ENCODE measurements around the gene SH2B3. TPM values are rescaled to one million over a fixed set of nuclear protein-coding genes. Genes with fewer than 3 reads are reported as not detected.
A peak's percentile ranks its signal among the peaks of the same experiment; 100 is the strongest.
"Not testable (repeated sequence)": the region's sequence is repeated elsewhere in the genome, so short reads cannot be mapped to it uniquely, and the experiment has no call there.

SH2B3 gene
- total RNA-seq, 3 donors from 2014 or later: 16.5 to 22.4 (median 20.5) TPM

DNA sequence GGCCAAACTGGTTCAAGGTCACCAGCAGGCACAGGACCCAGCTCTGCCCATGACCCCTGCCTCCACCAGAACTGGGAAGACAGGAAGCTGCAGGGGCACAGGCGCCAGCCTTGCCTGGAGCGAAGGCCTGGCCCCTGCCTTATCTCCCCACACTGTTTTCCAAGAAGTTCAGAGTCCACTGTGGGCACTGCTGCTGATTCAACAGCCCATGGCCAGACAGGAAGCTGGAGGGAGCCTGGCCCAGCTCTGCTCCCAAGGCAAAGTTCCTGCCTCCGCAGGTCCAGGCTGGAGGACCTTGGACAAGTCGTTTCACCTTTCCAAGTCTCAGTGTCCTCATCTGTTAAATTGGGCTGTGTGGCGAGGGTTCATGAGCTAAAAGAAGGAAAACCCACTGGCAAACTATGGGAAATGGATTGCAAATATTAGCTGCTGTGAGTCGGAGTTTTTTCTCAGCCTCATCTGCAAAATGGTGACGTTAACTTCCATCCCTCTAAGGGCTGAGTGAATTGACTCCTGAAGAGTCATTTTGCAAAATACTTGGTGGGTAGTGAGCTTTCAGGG is 38.0 kb upstream of the SH2B3 start:
- peak; percentile 75 to 80 (median 80) for DNase-seq
- H3K36me3 ChIP-seq (ENCODE audit: low read depth): no peaks in the 10 kb centered on the region
- intact Hi-C loops (cut with DNase I, micrococcal nuclease): no loop called here
- TF ChIP-seq, protein P1, sequence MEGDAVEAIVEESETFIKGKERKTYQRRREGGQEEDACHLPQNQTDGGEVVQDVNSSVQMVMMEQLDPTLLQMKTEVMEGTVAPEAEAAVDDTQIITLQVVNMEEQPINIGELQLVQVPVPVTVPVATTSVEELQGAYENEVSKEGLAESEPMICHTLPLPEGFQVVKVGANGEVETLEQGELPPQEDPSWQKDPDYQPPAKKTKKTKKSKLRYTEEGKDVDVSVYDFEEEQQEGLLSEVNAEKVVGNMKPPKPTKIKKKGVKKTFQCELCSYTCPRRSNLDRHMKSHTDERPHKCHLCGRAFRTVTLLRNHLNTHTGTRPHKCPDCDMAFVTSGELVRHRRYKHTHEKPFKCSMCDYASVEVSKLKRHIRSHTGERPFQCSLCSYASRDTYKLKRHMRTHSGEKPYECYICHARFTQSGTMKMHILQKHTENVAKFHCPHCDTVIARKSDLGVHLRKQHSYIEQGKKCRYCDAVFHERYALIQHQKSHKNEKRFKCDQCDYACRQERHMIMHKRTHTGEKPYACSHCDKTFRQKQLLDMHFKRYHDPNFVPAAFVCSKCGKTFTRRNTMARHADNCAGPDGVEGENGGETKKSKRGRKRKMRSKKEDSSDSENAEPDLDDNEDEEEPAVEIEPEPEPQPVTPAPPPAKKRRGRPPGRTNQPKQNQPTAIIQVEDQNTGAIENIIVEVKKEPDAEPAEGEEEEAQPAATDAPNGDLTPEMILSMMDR (IDR thresholded peaks at IDR 0.05): no peak
- peaks cover 16% of the 10 kb centered on the region for H3K4me1 ChIP-seq (ENCODE audit: low read depth)
- H3K4me3 ChIP-seq: no peak overlapping the region
- no peaks in the 10 kb centered on the region for H3K9me3 ChIP-seq
- ATAC-seq: peak; percentile 80

GRCh38 chr12:111368291-111368787 is 37.4 kb upstream of the SH2B3 start:
- DNase-seq (peak; percentile 57 to 71 (median 71)), ATAC-seq (peak; percentile 54)
- peak overlapping the region; percentile 96 for H3K4me3 ChIP-seq
- H3K9me3 ChIP-seq: no peaks in the 10 kb centered on the region
- H3K4me1 ChIP-seq (ENCODE audit: low read depth): peaks cover 16% of the 10 kb centered on the region
- intact Hi-C loops (cut with DNase I, micrococcal nuclease): no loop called here
- TF ChIP-seq, protein P1 (IDR thresholded peaks at IDR 0.05): no peak
- no peaks in the 10 kb centered on the region for H3K36me3 ChIP-seq (ENCODE audit: low read depth)

DNA sequence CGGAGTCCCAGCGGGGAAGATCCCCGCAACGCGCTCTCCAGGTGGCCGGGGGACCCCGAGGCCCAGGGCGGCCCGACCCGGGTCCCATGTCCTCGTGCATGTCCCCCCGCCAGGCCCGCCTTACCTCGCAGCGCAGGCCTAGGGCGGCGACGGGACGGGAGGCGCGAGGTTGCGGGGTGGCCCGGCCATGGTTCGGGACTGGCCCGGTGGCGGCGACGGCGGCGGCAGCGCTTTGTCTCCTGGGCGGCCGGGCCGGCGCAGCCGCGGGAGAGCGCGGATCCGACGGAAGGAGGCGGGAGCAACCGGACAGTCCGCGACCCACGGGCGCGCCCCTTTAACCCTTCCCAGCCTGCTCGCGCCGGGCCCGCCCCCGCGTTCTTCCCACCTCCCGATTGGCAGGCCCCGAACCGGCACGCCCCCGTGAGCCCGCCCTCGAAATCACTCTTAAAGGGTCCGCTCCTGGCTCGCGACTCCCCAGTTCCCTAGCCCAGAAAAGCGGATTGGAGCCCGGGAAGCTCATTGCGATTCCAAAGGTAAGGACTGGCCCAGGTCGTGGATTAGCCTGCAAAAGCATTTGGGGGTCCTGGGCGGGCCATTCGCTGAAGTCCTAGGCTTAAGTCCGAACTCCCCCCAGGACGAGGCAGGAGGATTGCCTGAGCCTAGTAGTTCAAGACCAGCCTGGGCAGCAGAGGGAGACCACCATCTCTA is 36.8 kb upstream of the SH2B3 start, which contains the start of gene PHETA1:
Gene PHETA1, minus strand, starts transcription at position 308 of the 708 bp plus-strand sequence. CDS start 5,668 bp downstream, outside the sequence.
- ATAC-seq (peak; percentile 94), DNase-seq (peak; percentile 94 to 97 (median 96))
- Histone ChIP-seq H3K36me3 (ENCODE audit: low read depth) (no peaks in the 10 kb centered on the region), H3K4me1 (ENCODE audit: low read depth) (peaks cover 16% of the 10 kb centered on the region), H3K4me3 (peak within 1 kb of the TSS; percentile 96), H3K9me3 (no peaks in the 10 kb centered on the region)
- intact Hi-C loops (cut with DNase I, micrococcal nuclease): no loop called here
- TF ChIP-seq, protein P1 (IDR thresholded peaks at IDR 0.05): no peak

GRCh38 chr12:111369496-111370220 is 36.1 kb upstream of the SH2B3 start:
- ATAC-seq (no peak), DNase-seq (no peak)
- no peaks in the 10 kb centered on the region for H3K9me3 ChIP-seq
- intact Hi-C loops (cut with DNase I, micrococcal nuclease): no loop called here
- TF ChIP-seq, protein P1 (IDR thresholded peaks at IDR 0.05): no peak
- peaks cover 16% of the 10 kb centered on the region for H3K4me1 ChIP-seq (ENCODE audit: low read depth)
- H3K36me3 ChIP-seq (ENCODE audit: low read depth): no peaks in the 10 kb centered on the region
- peak overlapping the region; percentile 96 for H3K4me3 ChIP-seq

DNA sequence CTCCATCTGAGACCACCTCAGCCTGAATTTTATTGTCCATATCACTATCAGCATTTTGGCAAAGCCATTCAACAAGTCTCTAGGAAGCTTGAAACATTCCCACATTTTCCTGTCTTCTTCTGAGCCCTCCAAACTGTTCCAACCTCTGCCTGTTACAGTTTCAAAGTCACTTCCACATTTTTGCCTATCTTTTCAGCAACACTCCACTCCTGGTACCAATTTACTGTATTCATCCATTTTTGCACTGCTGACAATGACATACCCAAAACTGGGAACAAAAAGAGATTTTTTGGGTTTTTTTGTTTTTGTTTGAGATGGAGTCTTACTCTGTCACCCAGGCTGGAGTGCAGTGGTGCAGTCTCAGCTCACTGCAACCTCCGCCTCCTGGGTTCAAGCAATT is 32.5 kb upstream of the SH2B3 start:
- ATAC-seq; intact Hi-C loops (cut with DNase I, micrococcal nuclease): not testable (repeated sequence)

More for the DNA sequence above, 32.5 kb upstream of the SH2B3 start:
- H3K4me1 ChIP-seq (ENCODE audit: low read depth); H3K36me3 ChIP-seq (ENCODE audit: low read depth); H3K4me3 ChIP-seq; DNase-seq; H3K9me3 ChIP-seq: not testable (repeated sequence)

All from mucosa of descending colon (tissue), 3 donors.